HEK293 (cell line): ENCODE measurements around the gene CBFB.

Experiments used
- CTCF ChIA-PET: fragments of 350-600 bp; formaldehyde crosslinking; extraction: SDS; loops from one replicate; lab custom pipeline; 2021; ENCODE audit warnings: antibody characterized with exemption; lab: Yijun Ruan, JAX
- POLR2A ChIA-PET: fragments of 300-600 bp; formaldehyde crosslinking; extraction: SDS; loops from one replicate; lab custom pipeline; 2020; ENCODE audit warnings: antibody characterized with exemption, inconsistent platforms; lab: Yijun Ruan, JAX
- H3K27ac ChIP-seq: fragments of 200-500 bp; sonication (Bioruptor generic); 2 replicates; pipeline ENCODE4 v1.5.1; 2014; ENCODE audit warnings: low read depth, low read length, control low read depth, inconsistent platforms; ENCODE audit errors: extremely low read depth
- H3K36me3 ChIP-seq, 2 experiments: fragments of 200-500 bp in 1 of 2; sonication (Bioruptor generic) in 1 of 2; 1 replicate in 1 of 2; 2 replicates in 1 of 2; pipeline ENCODE4 v1.5.1; 2014 to 2017; ENCODE audit warnings: inconsistent platforms in 2 of 2, low read length in 2 of 2; ENCODE audit not compliant: control insufficient read depth in 2 of 2, insufficient read depth in 1 of 2
- H3K4me1 ChIP-seq: fragments of 200-500 bp; sonication (Bioruptor generic); 2 replicates; pipeline ENCODE4 v1.5.1; 2014; ENCODE audit warnings: mild to moderate bottlenecking, low read length, inconsistent platforms; ENCODE audit not compliant: control insufficient read depth, insufficient read depth
- H3K4me3 ChIP-seq: 2 replicates; pipeline ENCODE4 v1.5.1; 2011; ENCODE audit warnings: low read depth, mild to moderate bottlenecking, control low read depth, low read length, moderate library complexity
- H3K9me3 ChIP-seq: fragments of 200-500 bp; sonication (Bioruptor generic); 2 replicates; pipeline ENCODE4 v1.5.1; 2014; ENCODE audit warnings: low read depth, low read length, inconsistent platforms; ENCODE audit not compliant: control insufficient read depth, insufficient read depth
- GLIS1 ChIP-seq: fragments of 450-650 bp; formaldehyde crosslinking; IDR thresholded peaks from 2 replicates; pipeline ENCODE4 v1.5.1; 2016; ENCODE audit warnings: missing biosample characterization, missing genetic modification characterization
- HIC1 ChIP-seq: fragments of 450-650 bp; formaldehyde crosslinking; IDR thresholded peaks from 2 replicates; pipeline ENCODE4 v1.5.1; 2016; ENCODE audit warnings: missing biosample characterization, missing genetic modification characterization
- IKZF3 ChIP-seq: fragments of 450-650 bp; IDR thresholded peaks from 2 replicates; pipeline ENCODE4 v1.5.0; 2018; ENCODE audit warnings: missing biosample characterization, mild to moderate bottlenecking, missing genetic modification characterization, moderate library complexity
- KLF1 ChIP-seq: fragments of 450-650 bp; formaldehyde crosslinking; IDR thresholded peaks from 2 replicates; pipeline ENCODE4 v1.5.1; 2016; ENCODE audit warnings: missing biosample characterization, missing genetic modification characterization
- KLF10 ChIP-seq: fragments of 450-650 bp; IDR thresholded peaks from 2 replicates; pipeline ENCODE4 v1.5.1; 2018; ENCODE audit warnings: missing biosample characterization, mild to moderate bottlenecking, missing genetic modification characterization
- KLF16 ChIP-seq: fragments of 450-650 bp; formaldehyde crosslinking; IDR thresholded peaks from 2 replicates; pipeline ENCODE4 v1.5.1; 2017; ENCODE audit warnings: missing biosample characterization, missing genetic modification characterization
- MYNN ChIP-seq: fragments of 450-650 bp; formaldehyde crosslinking; IDR thresholded peaks from 2 replicates; pipeline ENCODE4 v1.5.1; 2016; ENCODE audit warnings: missing biosample characterization, missing genetic modification characterization, borderline replicate concordance
- OSR2 ChIP-seq: fragments of 450-650 bp; formaldehyde crosslinking; IDR thresholded peaks from 2 replicates; pipeline ENCODE4 v1.5.1; 2016; ENCODE audit warnings: missing biosample characterization, missing genetic modification characterization
- PBX3 ChIP-seq: sonication (generic); formaldehyde crosslinking; IDR thresholded peaks from 2 replicates; pipeline ENCODE4 v1.8.1; 2022; ENCODE audit warnings: mild to moderate bottlenecking, moderate library complexity, missing genetic modification reagents
- SP2 ChIP-seq: fragments of 450-650 bp; formaldehyde crosslinking; IDR thresholded peaks from 2 replicates; pipeline ENCODE4 v1.5.1; 2016; ENCODE audit warnings: missing biosample characterization, missing genetic modification characterization
- SP3 ChIP-seq: fragments of 450-650 bp; formaldehyde crosslinking; IDR thresholded peaks from 2 replicates; pipeline ENCODE4 v1.5.1; 2016; ENCODE audit warnings: missing biosample characterization, missing genetic modification characterization
- ZBTB1 ChIP-seq: fragments of 450-650 bp; formaldehyde crosslinking; IDR thresholded peaks from 2 replicates; pipeline ENCODE4 v1.5.1; 2016; ENCODE audit warnings: missing biosample characterization, missing genetic modification characterization
- ZBTB20 ChIP-seq: fragments of 450-650 bp; formaldehyde crosslinking; IDR thresholded peaks from 2 replicates; pipeline ENCODE4 v1.5.1; 2016; ENCODE audit warnings: missing biosample characterization, missing genetic modification characterization
- ZBTB44 ChIP-seq: fragments of 450-650 bp; IDR thresholded peaks from 2 replicates; pipeline ENCODE4 v1.5.1; 2018; ENCODE audit warnings: missing biosample characterization, mild to moderate bottlenecking, missing genetic modification characterization
- ZBTB48 ChIP-seq: fragments of 450-650 bp; formaldehyde crosslinking; IDR thresholded peaks from 2 replicates; pipeline ENCODE4 v1.5.1; 2016; ENCODE audit warnings: missing biosample characterization, missing genetic modification characterization
- ZEB2 ChIP-seq: fragments of 450-650 bp; formaldehyde crosslinking; IDR thresholded peaks from 2 replicates; pipeline ENCODE4 v1.5.1; 2016; ENCODE audit warnings: missing biosample characterization, missing genetic modification characterization
- ZFHX2 ChIP-seq: fragments of 450-650 bp; formaldehyde crosslinking; conservative IDR thresholded peaks from 2 replicates; pipeline ENCODE4 v1.5.1; 2016; ENCODE audit warnings: missing biosample characterization, missing genetic modification characterization
- ZNF10 ChIP-seq: fragments of 450-650 bp; formaldehyde crosslinking; IDR thresholded peaks from 2 replicates; pipeline ENCODE4 v1.5.1; 2017; ENCODE audit warnings: missing biosample characterization, missing genetic modification characterization
- ZNF114 ChIP-seq: fragments of 450-650 bp; formaldehyde crosslinking; IDR thresholded peaks from 2 replicates; pipeline ENCODE4 v1.5.0; 2017; ENCODE audit warnings: missing biosample characterization, missing genetic modification characterization
- ZNF175 ChIP-seq: fragments of 450-650 bp; formaldehyde crosslinking; IDR thresholded peaks from 2 replicates; pipeline ENCODE4 v1.5.1; 2016; ENCODE audit warnings: missing biosample characterization, missing genetic modification characterization
- ZNF501 ChIP-seq: fragments of 450-650 bp; formaldehyde crosslinking; IDR thresholded peaks from 2 replicates; pipeline ENCODE4 v1.5.1; 2016; ENCODE audit warnings: missing biosample characterization, missing genetic modification characterization
- ZNF580 ChIP-seq: fragments of 450-650 bp; formaldehyde crosslinking; IDR thresholded peaks from 2 replicates; pipeline ENCODE4 v1.5.1; 2016; ENCODE audit warnings: missing biosample characterization, missing genetic modification characterization
- ZNF610 ChIP-seq: fragments of 450-650 bp; formaldehyde crosslinking; IDR thresholded peaks from 2 replicates; pipeline ENCODE4 v1.5.1; 2016; ENCODE audit warnings: missing biosample characterization, missing genetic modification characterization, borderline replicate concordance
- ZNF626 ChIP-seq: fragments of 450-650 bp; sonication (Bioruptor Pico); formaldehyde crosslinking; IDR thresholded peaks from 2 replicates; pipeline ENCODE4 v1.5.1; 2018; ENCODE audit warnings: missing biosample characterization, missing genetic modification characterization, inconsistent platforms
- ZNF677 ChIP-seq: fragments of 450-650 bp; IDR thresholded peaks from 2 replicates; pipeline ENCODE4 v1.5.0; 2018; ENCODE audit warnings: missing biosample characterization, mild to moderate bottlenecking, missing genetic modification characterization, moderate library complexity
- ZNF692 ChIP-seq: fragments of 450-650 bp; formaldehyde crosslinking; IDR thresholded peaks from 2 replicates; pipeline ENCODE4 v1.5.1; 2016; ENCODE audit warnings: missing biosample characterization, missing genetic modification characterization
- ZNF704 ChIP-seq: fragments of 450-650 bp; formaldehyde crosslinking; IDR thresholded peaks from 2 replicates; pipeline ENCODE4 v1.5.1; 2016; ENCODE audit warnings: missing biosample characterization, missing genetic modification characterization
- ZNF792 ChIP-seq: fragments of 450-650 bp; formaldehyde crosslinking; IDR thresholded peaks from 2 replicates; pipeline ENCODE4 v1.5.1; 2016; ENCODE audit warnings: missing biosample characterization, missing genetic modification characterization
- TF ChIP-seq, protein P1 (sequence below): IDR thresholded peaks from 2 replicates; pipeline ENCODE4 v1.6.1; 2011; ENCODE audit warnings: mild to moderate bottlenecking, low read depth, low read length, borderline replicate concordance

CBFB gene

DNA sequence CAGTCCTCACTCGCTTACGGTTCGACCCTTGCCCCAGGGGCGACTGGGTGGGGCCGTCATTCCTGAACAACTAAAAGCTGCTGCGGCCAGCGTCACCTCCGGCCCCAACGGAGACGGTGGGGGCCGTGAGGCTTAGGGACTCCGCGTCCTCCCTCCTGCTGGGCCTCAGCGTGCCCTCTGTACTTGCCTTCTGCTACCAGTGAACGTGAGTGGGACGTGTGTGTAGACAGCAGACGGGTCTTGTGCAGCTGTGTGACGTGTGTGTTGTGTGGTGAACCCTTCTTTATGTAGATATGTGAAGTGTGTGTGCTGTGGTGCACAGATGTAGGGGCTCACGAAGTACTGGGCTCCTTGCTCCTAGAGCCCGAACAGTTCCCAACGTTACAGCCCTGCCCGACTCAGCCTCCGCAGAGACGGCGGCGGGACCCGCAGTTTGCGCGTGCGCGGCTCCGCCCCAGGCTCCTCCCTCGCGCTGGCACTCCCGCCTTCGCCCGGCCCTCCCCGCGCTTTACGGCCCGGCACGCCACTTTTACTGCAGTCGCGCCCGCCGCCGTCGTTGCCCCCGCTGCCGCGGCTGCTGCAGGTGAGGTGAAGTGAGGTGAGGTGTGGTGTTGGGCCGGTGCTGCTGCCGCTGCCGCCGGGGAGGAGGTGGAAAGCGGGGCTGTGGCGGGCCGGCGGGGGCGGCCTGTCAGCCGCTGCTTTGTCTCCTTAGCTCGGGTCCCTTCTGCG is 80.6 kb downstream of the CBFB start, which contains the start of gene PHAF1:
Gene PHAF1, plus strand, starts transcription at position 535 of the 729 bp plus-strand sequence. CDS start 235 bp downstream, outside the sequence.
- no peaks in the 10 kb centered on the region for H3K9me3 ChIP-seq
- peak within 1 kb of the TSS; percentile 38; the same call in 1 of the 2 replicates for H3K27ac ChIP-seq
- H3K36me3 ChIP-seq = peaks cover 0 to 22% of the 10 kb centered on the region in 2 experiments; a peak in 2 of 3 replicates
- peaks cover 3% of the 10 kb centered on the region; the same call in 1 of the 2 replicates for H3K4me1 ChIP-seq
- ChIA-PET POLR2A (interaction anchor here (1.2 kb wide), 1 partner anchor 92 kb away, joined by 3 read pairs; no protein-coding TSS in a partner anchor), CTCF (interaction anchor here (0.5 to 1.9 kb wide), 3 partner anchors 11 to 316 kb away, joined by 3 to 9 read pairs (median 3); no protein-coding TSS in a partner anchor)
- H3K4me3 ChIP-seq = peak within 1 kb of the TSS; percentile 50
- TF ChIP-seq ZNF114 (tag by site-specific recombination) (no peak), IKZF3 (tag by site-specific recombination) (no peak), SP3 (tag by site-specific recombination) (peak; percentile 92), GLIS1 (tag by site-specific recombination) (0 out of 2 replicates have a peak, but pooled peaks have one; percentile 26), ZFHX2 (tag by site-specific recombination) (peak; percentile 36; the same call in 1 of the 2 replicates), ZNF704 (tag by site-specific recombination) (no peak), KLF1 (0 out of 2 replicates have a peak, but pooled peaks have one; percentile 23), ZNF501 (tag by site-specific recombination) (0 out of 2 replicates have a peak, but pooled peaks have one; percentile 57), ZBTB44 (tag by site-specific recombination) (peak; percentile 59; the same call in 1 of the 2 replicates), ZBTB48 (tag by site-specific recombination) (peak; percentile 97), ZNF692 (tag by site-specific recombination) (peak; percentile 70; the same call in 1 of the 2 replicates), KLF10 (tag by site-specific recombination) (no peak), ZNF792 (tag by site-specific recombination) (no peak), ZNF677 (tag by site-specific recombination) (no peak), PBX3 (CRISPR knock-in tag) (peak; percentile 73; the same call in 1 of the 2 replicates), ZNF175 (no peak), HIC1 (tag by site-specific recombination) (peak; percentile 82), ZEB2 (peak; percentile 83), KLF16 (peak; percentile 15; the same call in 1 of the 2 replicates), ZNF626 (tag by site-specific recombination) (no peak), MYNN (tag by site-specific recombination) (no peak), SP2 (peak; percentile 56), ZBTB20 (peak; percentile 19; the same call in 1 of the 2 replicates), ZNF610 (tag by site-specific recombination) (0 out of 2 replicates have a peak, but pooled peaks have one; percentile 16), ZBTB1 (tag by site-specific recombination) (no peak), ZNF580 (no peak), ZNF10 (peak; percentile 84), OSR2 (tag by site-specific recombination) (no peak)
- TF ChIP-seq, protein P1, sequence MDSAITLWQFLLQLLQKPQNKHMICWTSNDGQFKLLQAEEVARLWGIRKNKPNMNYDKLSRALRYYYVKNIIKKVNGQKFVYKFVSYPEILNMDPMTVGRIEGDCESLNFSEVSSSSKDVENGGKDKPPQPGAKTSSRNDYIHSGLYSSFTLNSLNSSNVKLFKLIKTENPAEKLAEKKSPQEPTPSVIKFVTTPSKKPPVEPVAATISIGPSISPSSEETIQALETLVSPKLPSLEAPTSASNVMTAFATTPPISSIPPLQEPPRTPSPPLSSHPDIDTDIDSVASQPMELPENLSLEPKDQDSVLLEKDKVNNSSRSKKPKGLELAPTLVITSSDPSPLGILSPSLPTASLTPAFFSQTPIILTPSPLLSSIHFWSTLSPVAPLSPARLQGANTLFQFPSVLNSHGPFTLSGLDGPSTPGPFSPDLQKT = no peak
